ENCODE data around the gene ANO7.

Gene ANO7

DNA sequence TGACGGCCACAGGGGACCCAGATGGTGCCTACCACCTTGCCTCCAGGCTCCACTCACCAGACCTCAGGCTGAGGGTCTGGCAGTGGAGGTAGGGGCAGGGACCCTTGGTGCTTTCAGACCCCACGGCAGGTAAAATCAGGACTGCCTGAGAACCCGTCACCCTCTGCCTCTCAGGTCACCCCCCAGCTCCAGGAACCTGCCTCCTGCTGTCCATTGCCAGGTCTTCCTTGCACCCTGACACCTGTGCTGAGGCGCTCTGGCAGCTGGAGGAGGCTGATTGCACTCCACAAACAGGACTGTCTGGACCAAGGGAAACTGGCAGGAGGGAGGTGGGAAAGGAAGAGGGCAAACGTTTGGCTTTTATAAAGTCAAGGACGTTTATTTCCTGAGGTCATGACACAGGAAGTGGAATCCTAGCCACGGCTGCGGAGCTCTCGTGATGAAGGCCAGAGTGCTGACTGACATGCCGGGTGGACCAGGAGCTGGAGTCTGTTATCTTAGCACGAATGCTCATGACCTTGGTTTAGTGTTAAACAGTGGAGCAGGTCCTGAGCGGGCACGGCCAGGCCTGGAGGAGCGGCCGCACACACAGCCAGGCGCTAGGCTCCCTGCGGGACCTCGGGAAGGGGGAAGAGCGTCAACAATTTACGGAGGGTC lies 40.5 kb downstream of the ANO7 start:
- DNase-seq = no peak

DNA sequence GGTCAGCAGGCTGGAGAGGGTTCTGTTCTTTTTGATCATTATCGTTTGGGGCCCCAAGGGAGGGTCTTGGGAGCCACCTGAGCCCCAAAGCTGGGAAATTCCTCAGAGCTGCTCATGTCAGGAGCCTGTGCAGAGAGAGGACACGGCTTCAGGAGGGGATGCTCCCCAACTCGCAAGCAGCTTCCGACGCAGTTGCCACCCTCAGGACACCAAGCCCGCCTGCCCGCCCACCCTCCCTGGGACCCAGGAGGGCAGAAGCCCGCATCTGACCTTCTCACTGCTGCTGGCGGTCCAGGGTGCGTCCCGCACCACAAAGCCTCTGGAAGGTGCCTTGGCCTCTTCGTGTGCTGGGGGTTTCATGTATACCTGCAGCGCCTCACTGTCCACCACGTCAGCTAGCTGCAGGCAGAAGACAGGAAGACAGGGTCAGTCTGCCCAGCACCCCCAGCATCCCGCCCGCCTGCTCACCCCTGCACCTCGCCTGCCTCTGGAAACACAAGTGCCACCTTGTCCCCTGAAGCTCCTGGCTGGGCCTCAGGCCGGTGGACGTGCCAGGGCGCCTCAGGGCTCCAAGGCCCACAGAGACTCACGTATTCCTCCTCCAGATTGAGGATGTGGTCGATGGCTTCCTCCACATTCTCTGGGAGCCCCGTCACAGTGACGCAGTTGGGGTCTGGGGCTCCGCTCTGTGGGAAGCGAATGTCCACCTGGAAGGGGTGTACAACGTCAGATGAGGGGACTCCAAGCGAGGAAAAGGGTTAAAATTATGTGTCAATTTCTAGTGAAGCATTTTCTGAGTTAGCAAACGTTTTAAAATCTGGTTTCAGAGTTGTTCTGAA lies 41.3 kb downstream of the ANO7 start:
- DNase-seq = no peak

DNA sequence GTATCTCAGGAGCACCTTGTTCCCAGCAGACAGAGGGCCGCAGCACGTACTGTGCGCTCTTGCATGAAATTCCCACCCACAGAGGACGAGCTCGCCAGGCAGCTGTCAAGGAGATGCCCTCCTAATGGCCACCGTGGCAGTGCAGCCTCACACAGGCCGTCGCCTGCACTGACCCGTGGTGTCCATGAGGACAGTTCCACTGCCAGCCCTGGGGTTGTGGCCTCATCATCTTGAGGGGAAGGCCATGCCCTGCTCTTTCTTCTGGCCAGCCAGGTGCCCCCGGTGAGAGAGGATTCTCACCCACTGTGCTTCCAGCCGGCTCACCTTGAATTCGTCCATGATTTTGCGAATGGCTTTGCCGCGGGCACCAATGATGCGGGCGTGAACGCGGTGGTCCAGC lies 42.0 kb downstream of the ANO7 start:
- DNase-seq = no peak

DNA sequence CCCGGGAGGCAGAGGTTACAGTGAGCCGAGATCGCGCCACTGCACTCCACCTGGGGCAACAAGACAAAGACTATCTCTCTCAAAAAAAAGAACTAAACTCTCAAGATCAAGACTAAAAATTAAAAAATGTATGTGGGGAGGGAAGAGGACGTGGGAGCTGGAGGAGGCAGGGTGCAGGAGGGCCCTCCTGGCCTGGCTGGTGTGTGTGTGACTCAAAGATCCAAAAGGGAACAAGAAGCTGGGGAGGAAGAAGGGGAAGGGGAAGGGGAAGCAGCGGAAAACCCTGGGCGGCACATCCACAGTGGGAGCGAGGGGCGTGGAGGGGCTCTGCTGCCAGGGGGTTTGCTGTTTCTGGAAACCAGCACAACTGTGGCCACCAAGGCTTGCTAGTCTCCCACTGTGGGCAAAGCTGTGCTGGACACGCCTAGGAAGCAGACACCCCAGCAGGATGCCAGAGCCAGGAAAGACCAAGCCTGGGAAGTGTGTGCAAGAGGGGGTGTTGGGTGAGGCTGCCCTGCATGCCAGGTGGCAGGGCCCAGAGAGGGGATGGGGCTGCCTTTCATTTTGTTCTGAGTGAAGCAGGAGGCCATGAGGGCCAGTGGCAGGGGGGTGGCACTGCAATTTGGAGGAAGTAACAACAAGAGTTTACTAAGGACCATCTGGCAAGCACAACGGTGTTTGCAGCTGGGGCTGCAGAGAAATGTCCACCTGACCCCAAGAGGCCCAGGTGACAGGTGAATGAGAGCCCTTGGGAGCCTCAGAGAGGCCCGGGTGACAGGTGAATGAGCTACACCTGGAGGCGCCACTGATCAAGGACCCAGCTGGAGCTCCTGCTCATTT lies 44.5 kb downstream of the ANO7 start:
- DNase-seq = no peak

DNA sequence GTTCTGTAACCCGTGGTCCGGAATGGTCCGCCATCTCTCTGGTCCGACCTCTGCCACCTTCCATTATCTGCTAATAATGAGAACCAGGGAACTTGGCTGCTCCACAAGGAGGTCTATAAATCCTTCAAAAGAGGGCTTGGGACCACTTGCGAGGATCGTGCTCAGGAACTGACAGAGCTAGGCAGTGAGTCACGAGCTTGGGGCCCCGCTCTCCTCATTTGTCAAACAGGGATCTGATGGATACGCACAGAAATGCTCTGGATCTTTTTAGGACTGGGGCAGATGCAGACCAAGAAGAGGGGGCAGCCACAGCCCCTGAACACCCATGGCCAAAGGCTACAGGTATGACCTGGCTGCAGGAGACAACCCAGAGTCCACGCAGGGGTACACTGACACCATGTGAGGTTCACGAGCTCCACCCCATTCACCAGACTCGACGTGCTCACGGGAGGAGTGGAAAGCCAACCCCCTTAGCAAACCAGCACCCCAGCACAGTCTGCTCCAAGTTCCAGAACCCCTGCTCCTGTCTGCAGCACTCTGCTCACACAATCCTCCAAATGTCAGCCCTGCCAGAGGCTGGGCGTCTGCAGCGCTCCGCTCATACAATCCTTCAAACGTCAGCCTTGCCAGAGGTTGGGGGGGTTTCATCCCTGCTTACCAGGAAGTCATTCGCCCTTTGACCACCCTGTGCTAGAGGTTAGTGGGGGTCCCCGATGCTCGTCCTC lies 45.8 kb downstream of the ANO7 start:
- no peak for DNase-seq

DNA sequence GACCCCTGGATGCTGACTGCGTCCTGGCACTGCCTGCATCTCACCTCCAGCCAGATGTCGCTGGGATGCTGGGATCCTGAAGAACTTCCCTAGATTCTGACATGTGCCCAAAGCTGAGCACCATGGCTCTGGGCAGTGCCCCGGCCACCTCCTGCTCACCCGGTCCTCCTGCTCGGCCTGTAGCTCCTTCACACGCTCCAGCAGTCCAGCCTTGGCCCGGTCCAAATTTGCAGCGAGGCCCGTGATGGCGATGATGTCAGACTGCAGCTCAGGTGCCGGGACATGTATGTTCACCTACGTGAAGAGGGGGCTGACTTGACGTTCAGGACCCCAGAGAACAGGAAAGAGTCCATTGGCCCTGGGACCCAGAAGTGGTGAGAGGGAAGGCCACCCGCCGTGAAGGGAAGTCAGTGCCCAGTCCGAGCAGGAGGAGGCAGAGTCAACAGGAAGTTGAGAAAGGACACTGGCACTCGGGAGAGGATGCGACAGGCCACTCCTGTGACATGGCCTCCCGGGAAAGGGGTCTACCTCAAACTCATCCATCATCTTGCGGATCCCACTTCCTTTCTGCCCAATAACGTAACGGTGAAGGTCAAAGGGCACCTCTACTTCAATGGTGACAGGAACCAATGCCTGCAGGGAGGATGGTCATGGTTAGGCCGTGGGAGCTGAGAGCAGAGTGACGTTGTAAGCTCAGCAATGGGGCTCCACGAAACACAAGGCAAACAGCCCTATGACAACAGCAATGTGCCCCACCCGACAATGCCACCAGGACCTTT lies 46.7 kb downstream of the ANO7 start:
- DNase-seq = no peak

DNA sequence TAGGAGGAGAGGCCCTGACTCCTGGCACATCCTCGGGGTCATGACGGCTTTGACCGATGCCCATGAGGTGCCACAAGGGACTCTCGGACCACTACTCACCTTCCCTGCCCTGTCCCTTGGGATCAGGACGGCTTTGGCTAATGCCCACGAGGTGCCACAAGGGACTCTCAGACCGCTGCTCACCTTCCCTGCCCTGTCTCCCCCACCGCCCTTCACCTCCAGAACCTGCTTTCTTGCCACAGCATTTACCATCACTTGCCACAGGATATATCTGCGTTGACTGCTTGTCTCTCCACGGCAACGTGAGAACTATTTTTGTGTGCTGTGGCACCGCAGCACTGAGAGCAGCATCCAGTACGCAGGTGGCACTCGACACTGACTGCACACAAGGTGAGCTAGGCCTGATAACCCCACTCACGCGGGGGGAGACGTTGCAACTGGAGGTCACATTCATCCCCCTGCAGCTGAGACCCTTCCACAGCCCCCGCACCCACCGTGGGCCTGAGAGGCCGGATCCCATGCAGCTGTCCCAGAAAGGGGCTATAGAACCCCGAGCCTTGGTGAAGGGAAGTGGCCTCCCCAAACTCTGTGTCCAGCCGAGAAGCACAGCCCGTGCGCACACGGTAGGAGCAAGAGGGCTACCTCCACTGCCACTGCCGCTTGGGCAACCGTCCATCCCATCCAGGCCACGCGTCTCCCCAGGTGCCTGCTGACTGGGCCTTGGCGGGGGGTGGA lies 47.5 kb downstream of the ANO7 start:
- DNase-seq = no peak

DNA sequence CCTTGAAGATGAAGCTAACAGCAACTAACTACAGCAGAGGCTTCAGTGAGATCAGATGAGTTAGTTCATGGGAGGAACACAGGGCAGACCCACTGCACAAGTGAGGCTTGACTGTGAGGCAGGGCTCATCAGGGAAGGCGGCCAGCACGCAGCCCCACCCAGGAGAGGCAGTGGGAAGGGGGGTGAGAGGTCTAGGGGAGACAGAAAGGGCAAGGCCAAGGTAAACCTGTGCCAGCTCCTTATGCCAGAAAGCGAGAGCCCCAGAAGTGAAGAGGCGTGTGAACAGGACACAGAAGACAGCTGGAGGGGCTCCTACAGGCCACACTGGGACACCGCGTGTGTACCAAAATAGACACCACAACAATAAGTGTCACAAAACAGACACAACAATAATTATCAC lies 48.6 kb downstream of the ANO7 start:
- no peak for DNase-seq

DNA sequence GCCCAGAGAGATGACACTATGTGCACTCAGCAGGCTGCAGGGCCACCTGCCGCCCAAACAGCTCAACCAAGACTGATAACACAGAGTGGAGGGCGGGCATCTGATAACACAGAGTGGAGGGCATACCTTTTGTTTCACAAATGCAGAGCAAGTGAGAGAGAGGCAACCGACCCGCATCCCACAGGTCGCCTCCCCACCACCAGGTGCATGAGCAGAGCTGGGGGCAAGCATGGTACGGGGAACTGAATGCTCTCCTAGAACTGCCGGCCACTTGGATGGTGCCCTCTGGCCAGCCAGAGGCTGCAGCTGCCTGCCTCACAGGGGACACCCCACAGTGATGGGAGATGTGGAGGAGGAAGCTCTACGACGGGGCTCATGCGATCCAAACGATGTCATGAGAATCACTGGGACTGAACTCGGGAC lies 49.5 kb downstream of the ANO7 start:
- no peak for DNase-seq

DNA sequence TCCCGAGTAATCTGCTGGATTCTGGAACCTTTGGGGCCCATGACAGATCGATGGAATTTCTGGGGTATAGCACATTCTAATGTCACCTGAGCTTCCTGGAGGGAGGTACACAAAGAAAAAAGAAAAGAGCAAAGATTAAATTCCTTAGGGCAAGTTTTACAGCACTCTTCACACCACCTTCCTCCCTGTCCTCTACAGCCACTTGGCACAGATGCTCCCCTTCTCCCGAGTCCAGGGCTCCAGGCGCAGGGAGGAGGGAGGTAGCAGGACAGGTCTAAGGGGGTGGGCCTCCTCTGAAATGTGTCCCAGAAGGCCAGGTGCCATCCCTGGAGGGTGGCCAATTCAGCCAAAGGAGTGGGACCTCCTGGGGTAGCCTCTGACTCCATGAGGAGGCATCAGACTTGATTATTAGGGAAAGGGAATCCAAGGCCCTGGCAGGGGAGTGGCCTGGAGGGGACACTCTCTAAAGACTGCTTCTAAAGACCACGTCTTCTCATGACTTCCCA lies 50.3 kb downstream of the ANO7 start:
- no peak for DNase-seq

DNA sequence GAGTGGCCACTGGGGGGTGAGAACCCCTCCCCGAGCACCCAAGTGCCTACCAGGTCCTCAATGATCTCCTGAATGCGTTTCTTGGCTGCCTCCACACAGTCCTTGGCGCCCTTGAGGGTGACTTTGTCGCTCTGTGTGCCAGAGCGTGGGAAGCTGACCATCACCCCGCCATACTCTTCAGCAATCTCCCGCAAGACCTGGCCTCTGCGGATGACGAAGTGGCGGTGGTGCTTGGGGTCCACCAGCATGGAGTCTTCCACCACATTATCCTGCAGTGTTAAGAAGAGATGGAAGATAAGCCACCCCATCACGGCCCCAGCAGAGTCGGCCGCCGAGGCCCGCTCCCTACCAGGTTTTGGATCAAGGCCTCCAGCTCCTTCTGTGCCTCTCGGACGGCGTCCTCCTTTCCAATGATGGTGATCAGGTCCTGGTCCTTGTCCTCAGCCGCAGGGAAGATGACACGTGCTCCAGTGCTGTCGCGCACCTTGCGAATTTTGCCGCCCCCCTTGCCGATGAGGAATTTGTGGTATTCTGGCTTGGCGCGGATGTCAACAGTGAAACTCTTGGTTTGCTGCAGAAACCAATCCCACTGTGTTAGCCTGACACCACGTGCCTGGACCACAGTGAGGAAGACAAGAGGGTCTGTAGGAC lies 51.2 kb downstream of the ANO7 start:
- DNase-seq = no peak

DNA sequence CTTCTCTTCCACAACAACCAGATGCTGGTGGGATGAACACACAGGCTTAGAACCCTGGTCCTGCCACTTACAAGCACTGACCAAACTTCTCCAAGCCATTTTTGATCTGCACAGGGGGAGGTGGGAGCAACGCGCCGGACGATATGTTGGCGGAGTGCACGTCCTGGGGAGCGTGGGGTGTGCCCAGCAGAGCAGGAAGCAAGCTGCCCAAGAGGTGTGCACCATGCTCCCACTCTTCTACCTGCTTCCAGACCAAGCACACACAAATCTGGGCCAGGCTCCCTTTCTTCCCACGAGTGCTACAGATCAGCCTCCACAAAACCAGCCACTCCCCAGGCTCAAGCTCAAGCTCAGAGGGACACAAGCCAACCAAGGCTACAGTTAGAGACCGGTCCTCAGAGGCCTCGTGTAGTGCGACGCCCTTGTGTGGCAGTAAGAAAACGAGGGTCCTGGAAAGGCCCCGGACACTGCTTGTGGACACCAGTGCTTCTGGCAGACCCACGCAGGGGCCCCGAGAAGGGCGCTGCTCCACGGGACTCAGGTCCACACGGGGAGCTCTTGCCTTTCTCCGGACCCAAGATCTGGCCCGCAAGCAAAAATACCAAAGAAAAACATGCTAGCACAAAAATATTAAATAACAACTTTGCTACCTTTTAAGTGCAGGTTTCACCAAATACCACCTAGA lies 52.0 kb downstream of the ANO7 start:
- DNase-seq = no peak

DNA sequence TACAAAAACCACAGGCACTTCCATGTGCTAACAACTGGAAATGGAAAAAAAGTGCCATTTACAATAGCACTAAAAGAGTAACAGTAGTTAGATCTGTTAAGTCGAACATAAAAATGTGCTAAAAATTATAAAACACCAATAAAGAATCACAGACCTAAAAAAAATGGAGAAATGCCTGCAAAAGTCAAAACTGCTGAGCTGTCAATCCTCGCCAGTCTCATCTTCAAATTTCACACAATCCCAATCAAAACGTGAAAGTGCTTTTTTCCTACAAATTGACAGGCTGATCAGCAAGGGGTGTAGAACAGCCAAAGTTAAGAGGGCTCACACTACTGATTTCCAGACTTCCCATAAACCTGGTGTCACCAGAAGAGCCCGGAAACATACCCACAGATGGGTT lies 53.2 kb downstream of the ANO7 start:
- no peak for DNase-seq

DNA sequence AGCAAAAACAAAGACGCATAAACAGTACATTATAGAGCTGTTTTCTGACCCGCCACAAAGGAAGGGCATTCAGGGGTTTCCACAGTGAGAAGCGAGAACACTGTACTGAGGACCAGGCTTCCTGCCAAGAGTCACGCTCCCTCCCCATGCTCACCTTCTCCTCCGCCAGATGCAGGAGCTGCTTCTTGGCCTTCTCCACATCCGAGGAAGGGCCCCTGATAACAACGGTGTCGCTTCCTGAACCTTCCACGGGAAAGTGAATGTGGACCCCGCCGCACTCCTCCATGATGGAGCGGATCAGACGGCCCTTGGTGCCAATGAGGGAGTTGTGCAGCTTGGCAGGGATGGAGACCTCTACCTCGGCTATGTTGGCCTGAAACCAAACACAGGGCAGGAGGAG lies 53.8 kb downstream of the ANO7 start:
- DNase-seq = no peak

DNA sequence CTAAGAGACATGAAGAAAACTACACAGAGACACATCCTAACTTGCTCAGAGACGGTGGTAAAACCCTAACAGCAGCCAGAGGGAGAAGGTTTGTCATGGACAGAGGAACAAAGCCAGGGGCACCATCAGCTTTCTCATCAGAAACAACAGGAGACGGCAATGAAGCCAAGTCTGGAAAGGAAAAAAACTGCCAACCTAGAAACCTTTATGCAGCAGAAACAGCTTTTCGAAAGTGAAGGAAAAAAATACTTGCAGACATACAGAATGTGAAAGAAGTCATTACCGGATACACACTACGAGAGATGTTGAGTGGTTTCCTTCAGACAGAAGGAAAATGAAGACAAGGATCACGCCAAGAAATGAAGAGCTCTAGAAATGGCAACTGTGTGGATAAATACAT lies 55.9 kb downstream of the ANO7 start:
- no peak for DNase-seq

DNA sequence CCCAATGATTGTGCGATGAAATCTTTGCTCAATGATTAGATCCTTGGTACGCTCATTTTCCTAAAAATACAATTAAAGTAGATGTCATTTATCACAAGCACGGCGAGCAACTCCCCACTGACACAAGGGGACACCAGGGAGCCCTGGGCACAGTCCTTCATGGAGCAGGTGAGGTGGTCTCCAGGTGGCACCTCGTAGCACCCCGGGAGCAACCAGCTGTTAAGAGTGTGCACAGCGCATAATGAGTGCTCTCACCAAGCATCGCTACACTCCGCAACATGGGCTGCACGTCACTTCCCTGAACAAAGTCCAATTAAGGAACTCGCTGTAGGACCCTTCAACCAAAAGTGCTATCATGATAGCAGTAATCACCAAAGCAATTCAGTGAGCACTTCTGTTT lies 59.8 kb downstream of the ANO7 start:
- no peak for DNase-seq

DNA sequence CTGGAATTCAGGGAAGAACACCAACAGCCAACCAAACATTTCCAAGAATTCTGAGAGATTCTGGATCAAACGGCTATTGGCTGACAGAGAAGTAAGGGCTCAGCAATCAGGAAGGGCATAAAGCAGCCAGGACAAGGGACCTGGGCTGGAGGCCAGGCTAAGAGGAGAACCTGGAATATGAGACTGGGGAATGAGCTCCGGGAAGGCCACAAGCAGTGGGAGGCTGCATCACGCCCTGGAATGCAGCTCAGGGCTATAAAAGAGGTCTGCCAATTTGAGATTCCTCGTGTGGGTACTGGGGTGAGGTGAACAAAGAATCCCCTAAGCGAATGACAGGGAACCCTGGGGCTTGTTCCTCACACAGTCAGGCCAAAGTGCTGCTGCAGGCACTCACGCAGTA lies 60.4 kb downstream of the ANO7 start:
- no peak for DNase-seq

DNA sequence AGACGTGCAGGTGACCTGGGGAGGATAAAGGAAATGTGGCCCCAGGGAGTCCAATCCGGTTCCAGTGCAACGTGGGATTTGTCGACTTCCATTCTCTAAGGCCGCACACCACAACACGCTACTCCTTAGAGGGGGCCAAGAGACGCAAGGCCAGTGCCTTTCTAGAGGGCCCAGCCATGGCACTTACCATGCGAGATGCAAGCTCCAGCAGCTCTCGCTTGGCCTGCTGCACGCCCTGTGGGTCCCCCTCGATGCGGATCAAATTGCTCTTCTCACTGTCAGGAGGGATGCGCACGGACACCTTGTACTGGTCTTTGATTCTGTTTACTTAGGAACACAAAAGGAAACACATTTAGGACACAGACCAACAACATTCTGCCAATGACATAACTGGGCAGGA lies 61.2 kb downstream of the ANO7 start:
- no peak for DNase-seq

DNA sequence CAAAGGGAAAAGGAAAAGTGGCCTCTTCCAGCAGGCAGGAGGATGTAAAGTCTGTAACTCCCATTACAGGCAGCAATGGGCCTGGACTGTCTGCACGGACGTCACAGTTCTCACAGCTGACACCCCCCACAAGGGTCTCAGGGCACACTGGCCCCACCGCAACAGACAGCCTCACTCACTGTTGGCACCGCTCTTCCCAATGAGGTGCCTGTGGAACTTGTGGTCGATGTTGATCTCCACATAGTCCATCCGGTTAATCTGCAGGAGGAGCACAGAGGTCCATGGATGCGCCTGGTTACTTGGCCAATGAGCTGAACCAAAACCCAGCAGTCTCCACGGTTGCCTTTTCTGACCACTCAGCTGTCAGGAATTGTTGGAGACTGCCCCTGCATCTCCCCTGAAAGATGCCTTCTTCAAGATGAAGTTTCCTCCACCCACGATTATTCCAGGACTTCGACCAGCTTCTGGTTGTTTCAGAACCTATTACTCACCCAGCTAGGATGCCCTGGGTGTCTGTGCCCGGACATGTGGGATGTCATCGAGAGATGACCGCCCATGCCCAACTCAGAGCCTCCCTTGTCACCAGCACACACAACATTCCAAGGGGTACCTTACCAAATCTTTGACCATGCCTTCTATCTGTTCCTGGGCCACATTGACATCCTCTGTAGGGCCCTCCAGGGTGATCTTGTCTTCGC lies 64.5 kb downstream of the ANO7 start:
- no peak for DNase-seq
